HL-60/S4 treated with phorbol 12-myristate 13-acetate at 8.2 ng/mL for 4 days and 3 days (cell line): ENCODE measurements around the gene CADM1.

Experiments used
- in situ Hi-C: fragments of 300-500 bp; cut with MboI; formaldehyde crosslinking; loops from 2 replicates; pipeline ENCODE4 v1.15.0; 2022; ENCODE audit warnings: low sequenced_read_pairs

The CADM1 gene

DNA sequence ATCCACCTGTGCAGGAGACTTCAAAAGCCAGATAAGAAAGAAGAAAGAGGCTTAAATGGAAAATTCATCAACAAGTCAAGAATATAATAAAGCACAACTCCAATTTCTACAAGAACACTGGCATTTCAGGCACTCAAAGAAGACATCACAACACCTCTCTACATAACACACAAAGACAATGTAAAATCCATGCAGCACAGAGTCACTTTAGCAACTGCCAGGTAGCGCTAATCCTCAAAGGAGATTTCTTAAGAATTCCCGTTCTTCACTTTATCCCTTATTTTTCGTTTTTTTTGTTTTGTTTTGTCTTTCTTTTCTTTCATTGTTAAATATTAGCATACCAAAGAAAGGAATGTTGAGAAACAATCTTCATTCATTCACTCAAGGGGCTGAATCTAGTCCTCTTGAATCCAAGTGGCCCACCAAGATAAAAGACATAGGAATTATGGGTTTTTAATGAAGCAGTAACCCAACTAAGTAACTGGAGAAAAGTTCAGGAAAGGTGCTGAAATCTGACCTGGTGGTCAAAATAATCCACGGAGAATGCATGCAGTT lies 95.0 kb downstream of the CADM1 start:
- in situ Hi-C loops = no loop called here

DNA sequence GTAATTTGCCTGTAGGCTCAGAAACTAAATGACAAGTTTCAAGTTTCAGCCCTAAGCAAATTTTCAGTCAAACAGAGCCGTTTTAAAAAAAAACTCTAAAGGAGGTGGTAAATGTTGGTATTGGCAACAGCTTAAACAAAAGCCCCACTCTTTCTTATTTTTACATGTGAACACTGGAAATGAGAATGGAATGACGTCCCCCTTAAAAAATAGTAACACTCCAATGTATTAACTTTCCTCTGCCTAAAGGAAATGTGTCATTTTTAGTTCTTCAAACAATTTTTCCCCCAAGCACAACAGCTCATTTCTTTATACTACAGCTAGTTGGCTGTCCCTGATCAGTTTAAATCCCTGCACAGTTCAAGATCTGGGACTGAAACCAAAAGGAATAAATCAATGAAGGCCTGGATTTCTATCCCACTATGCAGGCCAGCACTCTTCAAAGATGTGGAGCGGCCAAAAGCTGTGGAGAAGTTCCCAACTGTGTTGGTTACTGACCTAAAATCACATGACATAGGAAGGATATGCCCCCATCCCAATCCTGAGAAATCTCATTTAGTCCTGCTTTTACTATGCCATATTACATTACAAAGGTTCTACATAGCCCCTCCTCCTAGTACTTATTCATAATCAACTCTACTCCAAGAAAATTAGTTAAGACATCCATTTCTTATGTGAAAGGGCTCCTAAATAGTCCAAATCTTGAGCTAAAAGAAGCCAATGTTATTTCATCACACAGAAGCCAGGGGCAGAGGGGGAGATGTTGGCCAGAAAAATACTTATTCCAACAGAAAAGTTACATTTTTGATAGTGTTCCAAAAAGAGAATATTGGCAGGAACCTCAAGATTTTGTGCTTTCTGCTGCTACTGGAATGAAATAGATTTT lies 95.9 kb downstream of the CADM1 start:
- in situ Hi-C loops = no loop called here

DNA sequence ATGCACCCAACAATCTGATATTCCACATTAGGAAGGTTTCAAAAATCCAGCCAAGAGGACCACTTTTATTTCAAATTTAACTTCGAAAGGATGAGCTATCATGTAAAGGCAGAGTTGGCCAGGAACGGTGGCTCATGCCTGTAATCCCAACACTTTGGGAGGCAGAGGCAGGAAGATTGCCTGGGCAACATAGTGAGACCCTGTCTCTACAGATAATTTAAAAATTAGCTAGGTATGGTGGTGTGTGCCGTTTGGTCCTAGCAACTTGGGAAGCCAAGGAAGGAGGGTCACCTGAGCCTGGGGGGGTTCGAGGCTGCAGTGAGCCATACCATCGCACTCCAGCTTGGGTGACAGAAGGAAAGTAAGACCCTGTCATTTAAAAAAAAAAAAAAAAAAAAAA lies 96.7 kb downstream of the CADM1 start:
- in situ Hi-C loops = no loop called here

DNA sequence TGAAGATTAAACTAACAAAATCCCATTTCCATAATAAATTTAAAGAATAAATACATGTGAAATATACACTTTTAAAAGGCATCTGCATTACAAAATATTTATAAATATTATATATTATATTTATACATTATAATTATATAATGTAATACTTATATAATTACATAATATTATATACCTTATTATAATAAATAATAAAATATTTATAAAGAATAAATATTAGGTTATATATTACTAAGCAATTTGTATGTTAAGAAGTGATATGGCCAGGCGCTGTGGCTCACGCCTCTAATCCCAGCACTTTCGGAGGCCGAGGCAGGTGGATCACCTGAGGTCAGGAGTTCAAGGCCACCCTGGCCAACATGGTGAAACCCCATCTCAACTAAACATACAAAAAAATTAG lies 97.8 kb downstream of the CADM1 start:
- in situ Hi-C loops = no loop called here

DNA sequence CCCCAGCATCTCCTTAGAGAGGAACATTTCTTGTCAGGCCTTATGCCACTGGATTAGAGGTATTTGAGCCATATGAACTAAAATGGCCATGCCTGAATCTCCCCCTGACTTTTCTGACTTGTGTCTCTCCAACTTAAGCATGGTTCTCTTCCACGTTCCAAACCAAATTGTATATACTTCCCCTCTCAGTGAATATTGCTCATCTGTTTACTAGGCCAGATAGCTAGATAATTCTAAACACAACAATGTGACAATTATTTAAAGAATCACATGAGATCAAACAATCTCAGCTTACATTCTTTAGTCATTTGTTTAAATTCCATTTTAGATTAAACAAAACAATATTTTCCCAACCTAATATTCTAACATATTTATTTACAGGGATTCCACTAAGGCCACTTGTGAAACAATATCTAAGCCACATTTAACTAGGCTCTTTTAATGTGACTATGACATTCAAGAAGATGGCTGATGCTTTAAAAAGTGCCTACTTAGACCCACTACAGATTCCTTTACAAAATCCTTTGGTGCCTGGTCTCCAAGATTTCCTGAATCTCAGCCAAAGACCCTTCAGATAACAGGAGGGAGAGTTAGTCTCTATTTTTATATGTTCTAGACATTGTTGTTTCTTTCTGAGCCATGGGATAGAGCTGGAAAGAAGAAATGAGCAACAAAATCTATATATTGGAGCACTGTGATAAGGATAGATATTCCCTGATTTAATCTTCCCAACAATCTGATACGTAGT lies 105.7 kb downstream of the CADM1 start:
- in situ Hi-C loops = no loop called here

DNA sequence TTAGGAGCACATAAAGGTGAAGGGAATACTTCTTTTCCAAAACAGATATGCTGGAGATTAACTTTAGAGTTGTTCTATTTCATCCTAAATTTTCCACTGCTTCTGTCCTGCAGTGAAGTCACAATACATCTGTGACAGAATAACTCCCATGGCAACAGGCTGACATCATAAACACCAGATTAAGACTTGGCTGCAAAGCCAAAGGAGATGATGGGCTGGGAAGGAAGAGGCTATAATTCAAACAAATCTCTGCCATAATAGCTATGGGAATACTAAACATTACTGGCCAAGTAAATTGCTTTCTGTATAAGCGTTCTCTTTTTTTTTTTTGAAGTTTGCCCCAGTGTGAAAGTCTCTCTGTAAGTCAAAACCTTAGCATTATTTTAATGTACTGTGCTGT lies 107.7 kb downstream of the CADM1 start:
- in situ Hi-C loops = no loop called here

DNA sequence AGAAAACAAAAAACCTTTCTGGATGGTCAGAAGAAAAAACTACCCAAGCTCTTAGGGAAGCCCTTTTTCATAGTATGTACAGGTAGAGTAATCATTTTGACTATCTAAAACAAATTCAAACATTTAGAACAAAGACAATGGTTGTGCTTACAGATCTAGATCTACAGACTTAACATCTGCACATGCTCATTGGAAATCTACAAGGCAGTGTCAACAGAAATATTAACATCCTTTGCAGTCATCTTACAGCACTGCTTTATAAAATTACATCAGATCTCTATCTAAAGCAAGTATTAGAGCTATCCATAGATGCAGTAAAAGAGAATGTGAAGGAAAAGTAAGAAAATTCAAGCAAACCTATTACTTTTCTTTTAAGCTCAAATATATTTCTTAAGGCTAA lies 110.3 kb downstream of the CADM1 start:
- in situ Hi-C loops = no loop called here

DNA sequence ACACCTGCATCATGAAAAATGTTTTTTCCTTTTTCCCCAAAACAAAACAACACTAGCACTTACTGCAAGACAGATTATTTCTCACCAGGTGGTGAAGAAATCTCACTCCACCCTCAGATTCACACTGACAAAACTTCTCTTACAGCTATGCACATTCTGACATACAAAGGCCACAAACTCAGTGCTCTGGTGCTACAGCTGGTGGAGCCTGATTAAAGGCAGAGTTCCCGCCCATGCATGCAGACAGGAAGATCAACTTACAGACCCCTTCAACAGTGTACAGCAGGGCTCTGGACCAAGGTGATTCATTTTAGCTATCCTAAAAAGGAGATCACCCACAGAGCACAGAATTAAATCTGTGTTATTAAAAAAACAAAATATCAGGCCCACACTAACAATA lies 112.6 kb downstream of the CADM1 start:
- in situ Hi-C loops = no loop called here

DNA sequence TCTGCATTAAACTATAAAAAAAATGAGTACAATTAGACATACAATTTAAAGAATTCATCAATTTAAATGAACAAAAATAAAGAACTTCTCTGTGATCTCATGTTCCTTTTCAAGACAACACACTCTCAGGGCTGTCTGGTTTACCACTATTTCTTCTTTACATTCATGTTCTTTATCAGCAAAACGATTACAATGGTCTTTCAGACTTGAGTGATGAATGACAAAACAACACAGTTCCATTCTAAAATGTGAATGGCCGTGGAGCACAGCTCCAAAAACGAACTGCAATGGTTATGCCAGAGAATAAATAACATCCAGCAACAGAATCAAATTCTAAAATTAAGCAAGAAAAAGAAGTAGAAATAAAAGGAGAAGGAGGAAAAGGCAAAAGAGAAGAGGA lies 113.1 kb downstream of the CADM1 start:
- in situ Hi-C loops = no loop called here

DNA sequence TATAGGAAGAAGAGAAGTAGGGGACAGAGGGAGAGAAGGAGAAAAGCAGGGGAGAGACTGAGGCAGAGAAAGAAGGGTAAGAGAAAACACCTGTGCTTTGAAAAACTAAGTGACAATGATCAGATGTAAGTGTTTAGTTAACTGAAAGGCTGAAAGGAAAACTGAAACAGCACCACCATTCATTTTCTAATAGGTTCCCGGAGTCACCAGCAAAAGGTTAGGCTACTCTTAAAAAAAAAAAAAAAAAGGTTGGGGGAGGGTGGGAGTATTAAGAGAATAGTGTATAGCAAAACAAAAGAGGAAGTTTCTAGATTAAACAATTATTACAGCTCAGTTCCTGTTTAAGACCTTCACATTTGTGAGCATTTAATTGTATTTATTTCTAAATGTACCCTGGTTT lies 113.8 kb downstream of the CADM1 start:
- in situ Hi-C loops = no loop called here

DNA sequence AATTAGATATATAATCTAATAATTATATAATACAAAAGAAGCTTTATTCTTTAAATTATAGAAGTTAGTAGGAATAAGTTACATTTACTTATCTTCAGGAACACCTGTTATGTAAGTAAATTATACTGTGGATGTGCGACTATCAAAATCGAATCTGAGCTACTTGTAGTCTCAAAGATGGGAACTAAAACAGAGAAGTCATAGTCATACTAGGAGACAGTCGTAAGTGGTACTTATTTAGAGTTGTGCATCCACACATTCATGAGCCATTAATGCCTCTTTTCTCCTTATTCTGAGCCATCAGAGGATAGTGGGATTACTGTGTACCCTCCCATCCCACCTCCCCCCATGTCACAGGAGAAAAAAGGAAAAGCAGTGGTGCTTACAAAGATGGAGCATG lies 114.4 kb downstream of the CADM1 start:
- in situ Hi-C loops = no loop called here

DNA sequence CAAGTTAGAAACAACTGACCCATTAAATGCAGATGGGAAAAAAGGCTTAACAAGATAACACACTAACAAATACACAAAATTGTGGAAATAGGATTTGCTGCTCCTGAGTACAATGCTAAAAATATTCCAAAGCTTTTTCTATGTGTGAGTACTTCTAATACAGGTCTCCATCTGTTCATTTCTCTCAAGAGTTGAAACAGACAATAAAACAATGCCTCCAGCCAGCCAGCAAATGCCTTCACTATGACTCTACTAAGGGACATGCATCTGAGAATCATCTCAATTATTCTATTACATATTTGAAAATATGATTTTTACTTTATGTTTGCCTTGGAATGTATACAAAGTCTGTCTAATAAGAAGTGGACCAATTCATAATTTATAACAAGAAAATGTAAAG lies 119.0 kb downstream of the CADM1 start:
- in situ Hi-C loops = no loop called here

DNA sequence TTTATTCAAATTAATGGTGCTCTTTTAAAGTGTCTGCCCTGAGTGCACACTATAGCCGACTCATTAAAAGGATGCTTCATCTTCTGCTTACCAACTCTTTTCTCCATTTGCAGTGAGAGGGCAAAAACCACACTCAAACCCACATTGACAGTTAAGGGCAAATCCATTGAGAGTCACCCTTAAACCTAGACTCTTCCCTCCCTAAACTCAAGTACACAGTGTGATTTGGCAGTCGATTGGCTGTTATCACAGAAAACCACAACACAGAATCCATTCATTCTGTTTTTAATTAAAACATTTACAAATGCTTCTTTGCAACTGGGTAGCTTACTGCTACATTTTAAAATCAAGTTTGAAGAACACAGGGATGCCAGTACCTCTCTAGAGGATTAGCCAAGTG lies 120.0 kb downstream of the CADM1 start:
- in situ Hi-C loops = no loop called here

DNA sequence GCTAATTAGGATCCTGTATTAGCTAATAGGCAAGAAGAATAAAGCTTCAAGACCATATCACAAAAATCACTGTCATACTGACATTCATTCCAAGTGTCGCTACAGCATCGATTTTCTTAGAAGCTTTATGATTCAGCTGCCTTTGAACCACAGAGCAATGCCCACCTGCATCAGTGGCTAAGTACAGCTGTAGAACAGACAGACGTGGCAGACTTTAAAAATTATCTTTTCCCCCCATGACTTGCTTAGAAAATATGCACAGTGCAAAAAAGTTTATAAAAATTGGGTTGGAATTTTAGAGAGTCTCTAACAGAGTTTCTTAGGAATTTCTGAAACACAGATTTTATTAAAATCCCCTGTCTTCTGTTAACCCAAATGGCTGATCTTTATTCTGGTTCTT lies 120.8 kb downstream of the CADM1 start:
- in situ Hi-C loops = no loop called here

DNA sequence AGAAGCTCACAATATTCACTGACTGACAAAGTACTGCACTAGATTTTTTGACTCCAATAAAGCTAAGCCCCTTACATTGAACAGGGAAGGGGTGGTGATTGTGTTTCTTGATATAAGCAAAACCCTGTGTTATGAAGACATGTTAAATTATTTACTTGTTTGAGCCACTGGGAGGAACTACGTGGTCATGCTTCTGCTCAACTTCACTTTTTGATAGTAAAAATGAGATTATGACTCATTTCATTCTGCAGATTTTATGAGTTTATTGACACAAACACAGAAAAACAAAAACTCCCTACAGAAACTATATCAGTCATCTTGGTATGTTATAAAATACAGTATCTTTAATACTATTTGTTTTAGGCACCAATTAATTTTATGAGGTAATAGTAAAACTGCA lies 124.7 kb downstream of the CADM1 start:
- in situ Hi-C loops = no loop called here

DNA sequence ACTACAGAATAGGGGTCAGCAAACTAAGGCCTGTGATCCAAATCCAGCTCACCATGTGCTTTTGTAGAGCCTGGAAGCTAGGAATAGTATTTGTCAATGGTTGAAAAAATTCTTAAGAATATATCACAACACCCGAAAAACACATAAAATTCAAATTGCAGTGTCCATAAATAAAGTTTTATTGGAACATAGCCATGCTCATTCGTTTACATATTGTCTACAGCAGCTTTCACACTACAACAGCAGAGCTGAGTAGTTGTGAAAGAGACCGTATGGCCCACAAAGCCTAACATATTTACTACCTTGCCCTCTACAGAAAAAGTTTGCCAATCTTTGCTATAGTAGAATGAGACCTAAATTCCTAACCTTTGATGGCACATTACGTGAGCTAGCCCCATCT lies 125.7 kb downstream of the CADM1 start:
- in situ Hi-C loops = no loop called here

DNA sequence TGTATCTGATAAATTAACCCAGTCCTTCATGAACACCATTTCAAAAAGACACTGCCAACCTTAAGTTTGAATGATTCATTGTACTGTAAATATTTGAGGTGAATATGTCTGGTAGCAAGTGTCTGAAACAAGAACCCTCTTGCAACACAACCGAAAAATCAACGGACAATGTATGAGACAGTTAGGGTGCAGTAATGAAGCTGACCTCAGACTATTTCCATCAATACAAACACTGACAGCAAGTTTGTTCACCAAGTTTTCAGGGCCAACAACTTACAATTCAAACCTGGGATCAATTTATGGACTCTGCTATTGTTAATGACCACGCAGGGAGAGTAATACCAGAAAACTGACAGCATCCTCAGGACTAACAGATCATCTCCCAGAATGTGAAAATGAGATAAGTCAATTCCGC lies 126.3 kb downstream of the CADM1 start:
- in situ Hi-C loops = no loop called here

DNA sequence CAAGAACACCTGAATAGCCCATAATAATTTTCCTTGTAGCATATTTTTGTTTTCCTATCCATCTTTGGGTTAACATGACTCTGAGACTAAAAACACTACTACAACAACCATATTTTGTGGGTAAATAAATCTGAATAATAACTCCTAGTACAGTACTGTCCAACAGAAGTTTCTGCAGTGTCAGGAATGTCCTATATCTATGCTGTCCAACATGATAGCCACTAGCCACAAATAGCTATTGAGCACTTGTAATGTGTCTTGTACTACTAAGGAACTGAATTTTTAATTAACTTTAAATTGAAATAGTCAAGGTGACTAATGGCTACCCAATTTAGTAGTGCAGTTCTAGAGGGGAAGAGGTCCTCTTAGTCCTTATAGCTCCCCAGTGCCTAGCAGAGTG lies 135.6 kb downstream of the CADM1 start:
- in situ Hi-C loops = no loop called here

DNA sequence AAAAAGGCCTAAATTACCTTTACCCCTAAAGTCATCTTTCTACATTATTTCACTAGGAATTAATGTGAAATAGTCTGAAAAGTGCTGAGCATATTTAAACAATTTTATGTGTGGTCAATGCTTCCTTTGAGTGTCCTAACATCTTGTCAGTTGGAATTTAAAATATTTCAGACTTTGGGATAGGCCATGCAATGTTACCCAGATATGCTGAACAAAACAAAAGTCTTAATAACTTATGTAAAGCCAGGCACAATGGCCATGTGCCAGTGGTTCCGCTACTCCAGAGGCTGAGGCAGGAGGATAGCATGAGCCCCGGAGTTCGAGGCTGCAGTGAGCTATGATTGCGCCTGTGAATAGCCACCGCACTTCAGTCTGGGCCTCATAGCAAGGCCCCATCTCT lies 137.4 kb downstream of the CADM1 start:
- in situ Hi-C loops = no loop called here

DNA sequence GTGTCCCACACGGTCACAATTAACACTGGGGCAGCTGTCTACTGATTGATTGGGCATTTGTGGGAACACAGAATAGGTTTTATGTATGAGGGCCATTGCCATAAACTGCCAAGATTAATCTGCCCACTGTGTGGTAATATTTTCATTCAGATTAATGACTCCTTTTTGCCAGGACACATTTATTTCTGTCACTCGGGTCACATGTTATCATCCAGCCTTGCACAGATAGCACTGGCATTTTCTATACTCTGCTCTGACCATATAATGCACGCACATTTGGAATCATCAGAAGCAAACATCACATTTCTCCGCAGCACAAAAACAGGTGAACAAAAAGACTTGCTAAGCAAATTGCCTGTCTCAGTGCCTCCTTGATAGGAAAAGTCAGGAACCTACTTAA lies 138.3 kb downstream of the CADM1 start:
- in situ Hi-C loops = no loop called here

DNA sequence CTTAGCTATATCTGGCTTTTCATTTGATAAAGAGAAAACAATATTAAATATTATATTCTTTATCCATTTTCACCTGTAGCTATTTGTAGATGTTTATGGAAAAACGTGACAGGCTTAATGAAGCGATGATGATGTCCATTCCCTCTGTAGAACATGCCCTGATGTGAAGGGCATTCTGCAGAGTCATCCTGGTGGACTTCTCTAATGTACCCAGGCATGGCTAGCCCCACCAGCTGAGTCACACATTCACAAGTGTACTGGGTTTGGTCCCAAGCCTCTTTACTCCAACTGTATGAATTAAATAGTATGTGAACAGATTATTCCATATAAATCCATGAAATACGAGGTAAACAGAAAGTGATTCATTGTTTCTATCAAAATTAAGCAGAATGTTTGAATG lies 139.3 kb downstream of the CADM1 start:
- in situ Hi-C loops = no loop called here

DNA sequence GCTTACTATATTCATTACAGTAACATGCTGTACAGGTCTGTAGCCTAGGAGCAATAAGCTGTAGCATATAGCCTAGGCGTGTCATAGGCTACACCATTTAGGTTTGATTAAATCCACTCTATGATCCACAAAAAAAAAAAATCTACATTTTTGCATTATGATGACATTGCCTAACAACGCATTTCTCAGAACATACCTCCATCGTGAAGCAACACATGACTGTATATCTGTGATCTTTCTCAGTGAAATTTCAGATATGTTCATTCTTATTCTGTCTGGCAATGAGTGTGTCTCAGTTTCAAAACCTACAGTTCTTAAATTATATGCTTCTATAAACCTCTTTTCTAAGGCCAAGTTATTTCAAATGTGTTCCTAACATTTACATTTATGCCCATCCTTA lies 140.3 kb downstream of the CADM1 start:
- in situ Hi-C loops = no loop called here
